ENCODE measurements around the gene TMEM139.

- TF ChIP-seq CTCF (IDR thresholded peaks at IDR 0.05) (no peak), POLR2A (IDR thresholded peaks at IDR 0.05) (no peak)
Measured at GRCh38 chr7:143250822-143251221, 33.9 kb upstream of the TMEM139 start.
